NAMALWA (cell line): ENCODE results near the gene HOXD8.
A peak's percentile ranks its signal among the peaks of the same experiment; 100 is the strongest.

Experiments
- DNase-seq: peaks from one replicate; pipeline ENCODE4 v3.0.0-alpha.2; 2015; ENCODE audit warnings: low spot score

HOXD8 gene

DNA sequence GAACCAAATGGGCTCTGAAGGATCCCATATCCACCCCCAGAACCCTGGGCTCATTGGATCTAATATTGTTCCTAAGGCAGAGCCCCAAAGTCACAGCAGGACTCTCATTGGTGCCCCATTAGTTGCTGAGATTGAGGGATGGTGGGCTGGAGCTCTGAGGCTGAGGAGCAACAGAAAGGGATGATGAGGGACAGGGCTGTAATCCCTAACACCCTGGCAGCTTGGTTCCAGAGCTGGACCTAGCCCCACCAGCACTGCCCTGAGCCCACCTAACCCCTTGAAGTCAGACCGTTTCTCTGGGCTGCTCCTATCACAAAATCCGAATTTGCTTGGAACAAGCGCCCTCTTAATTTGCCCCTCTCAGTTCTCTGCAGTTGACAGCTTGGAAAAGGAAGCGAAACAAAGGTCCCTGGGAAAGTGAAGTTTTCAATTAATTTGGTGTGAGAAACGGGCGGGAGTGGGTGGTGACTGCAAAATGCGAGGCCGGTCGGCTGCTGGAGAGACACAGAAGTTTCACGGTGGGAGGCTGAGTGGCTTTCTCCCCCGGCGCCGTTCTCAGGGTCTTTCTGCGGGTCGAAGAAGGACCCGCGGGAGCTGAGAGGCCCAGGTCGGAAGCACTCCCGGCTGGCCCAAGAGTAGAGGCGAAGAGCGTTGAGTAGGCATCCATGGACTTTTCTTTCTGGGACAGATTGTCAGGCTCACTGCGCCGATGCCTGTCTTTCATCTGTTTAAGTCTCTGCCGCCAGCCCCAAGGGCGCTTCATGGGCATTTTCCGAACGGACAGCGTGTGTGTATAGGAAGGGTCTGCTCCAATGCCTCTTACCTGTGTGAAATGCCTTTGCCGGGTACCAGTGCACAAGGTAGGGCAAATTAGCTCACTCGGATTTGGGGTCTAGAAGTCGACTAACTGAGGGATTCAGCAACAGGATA, 37.9 kb upstream of the HOXD8 start:
- DNase-seq, result no peak

DNA sequence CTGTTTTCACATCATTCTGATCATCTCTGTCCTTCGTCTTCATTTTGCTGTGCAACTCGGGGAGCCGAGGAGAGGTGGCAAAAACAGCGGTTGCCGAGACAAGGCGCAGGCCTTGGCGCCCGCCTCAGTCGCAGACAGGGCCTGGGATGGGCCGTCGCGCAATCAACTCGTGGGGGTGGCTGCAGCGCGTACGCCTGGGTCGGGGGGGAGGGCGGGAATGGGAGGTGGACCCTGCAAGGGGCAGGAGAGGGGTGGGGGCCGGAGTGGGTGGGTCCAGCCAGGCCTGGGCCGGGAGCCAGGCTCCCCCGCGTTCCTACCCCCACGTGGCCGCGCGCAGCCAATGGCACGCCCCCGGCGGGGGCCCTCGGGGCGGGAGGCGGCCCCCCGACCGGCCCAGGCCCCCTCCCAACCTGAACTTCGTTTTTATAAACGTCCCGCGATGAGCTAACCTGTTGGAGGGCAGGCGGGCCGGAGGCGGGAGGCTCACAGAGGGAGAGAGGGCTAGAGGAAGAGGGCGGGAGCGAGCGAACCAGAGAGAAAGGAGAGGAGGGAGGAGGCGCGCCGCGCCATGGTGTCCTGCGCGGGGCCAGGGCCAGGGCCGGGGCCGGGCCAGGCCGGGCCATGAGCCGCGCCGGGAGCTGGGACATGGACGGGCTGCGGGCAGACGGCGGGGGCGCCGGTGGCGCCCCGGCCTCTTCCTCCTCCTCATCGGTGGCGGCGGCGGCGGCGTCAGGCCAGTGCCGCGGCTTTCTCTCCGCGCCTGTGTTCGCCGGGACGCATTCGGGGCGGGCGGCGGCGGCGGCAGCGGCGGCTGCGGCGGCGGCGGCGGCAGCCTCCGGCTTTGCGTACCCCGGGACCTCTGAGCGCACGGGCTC, 37.0 kb upstream of the HOXD8 start, which contains the start of gene HOXD13:
HOXD13 (plus strand) TSS at position 452 of the 875 bp plus-strand sequence; CDS start at position 622, 170 bp downstream.
- no peak for DNase-seq

DNA sequence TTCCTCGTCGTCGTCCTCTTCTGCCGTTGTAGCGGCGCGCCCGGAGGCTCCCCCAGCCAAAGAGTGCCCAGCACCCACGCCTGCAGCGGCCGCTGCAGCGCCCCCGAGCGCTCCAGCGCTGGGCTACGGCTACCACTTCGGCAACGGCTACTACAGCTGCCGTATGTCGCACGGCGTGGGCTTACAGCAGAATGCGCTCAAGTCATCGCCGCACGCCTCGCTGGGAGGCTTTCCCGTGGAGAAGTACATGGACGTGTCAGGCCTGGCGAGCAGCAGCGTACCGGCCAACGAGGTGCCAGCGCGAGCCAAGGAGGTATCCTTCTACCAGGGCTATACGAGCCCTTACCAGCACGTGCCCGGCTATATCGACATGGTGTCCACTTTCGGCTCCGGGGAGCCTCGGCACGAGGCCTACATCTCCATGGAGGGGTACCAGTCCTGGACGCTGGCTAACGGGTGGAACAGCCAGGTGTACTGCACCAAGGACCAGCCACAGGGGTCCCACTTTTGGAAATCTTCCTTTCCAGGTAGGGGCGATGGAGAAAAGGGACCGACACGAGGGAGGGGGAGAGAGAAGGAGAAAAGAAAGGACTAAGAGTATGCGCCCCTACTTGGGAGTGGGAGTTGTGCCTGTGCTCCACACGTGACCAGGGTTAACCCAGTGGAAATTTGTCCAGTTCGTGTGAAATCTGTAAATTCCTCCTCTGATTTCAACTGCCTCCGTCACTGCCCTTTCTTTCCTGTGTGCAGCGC, 36.2 kb upstream of the HOXD8 start:
- DNase-seq, result no peak

DNA sequence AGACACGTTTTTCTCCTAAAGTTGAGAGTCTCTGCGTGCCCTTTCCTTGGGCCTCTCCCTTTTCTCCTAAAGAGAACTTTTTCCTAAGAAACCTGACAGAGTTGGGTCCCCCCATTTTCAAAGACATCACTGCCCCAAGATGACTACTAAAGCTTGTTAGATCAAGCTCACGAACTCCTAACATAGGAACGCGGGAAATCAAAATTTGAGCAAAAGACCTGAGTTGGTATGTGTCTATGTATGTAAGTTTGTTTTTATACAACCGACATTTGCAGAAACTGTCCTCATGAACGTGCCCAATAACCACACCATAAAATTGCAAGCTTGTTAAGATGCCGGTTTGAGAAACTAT, 35.6 kb upstream of the HOXD8 start:
- DNase-seq, result no peak

DNA sequence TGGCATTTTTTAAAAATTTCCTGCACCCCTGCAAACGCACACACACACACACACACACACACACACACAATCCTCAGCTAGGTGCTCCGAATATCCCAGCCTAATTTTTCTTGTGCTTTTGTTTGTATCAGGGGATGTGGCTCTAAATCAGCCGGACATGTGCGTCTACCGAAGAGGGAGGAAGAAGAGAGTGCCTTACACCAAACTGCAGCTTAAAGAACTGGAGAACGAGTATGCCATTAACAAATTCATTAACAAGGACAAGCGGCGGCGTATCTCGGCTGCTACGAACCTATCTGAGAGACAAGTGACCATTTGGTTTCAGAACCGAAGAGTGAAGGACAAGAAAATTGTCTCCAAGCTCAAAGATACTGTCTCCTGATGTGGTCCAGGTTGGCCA, 35.2 kb upstream of the HOXD8 start:
- DNase-seq, result no peak

DNA sequence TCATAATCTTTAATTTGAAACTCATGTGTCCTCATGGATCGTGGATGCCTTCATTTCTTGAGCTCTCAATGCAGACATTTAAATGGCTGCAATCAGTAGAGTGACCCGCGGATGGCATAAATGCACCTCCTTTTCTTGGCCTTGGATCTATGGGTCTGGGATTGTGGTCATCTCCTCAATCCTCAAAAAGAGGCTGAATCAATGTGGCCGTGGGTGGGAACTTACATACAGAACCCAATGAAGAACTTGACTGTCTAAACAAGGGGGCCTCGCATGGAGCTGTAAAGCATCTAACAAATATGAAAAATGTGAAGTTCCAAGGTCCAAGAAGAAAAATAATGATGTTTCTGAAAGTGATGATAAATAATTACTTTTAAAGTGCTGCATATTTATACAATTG, 34.1 kb upstream of the HOXD8 start:
- DNase-seq, result no peak

DNA sequence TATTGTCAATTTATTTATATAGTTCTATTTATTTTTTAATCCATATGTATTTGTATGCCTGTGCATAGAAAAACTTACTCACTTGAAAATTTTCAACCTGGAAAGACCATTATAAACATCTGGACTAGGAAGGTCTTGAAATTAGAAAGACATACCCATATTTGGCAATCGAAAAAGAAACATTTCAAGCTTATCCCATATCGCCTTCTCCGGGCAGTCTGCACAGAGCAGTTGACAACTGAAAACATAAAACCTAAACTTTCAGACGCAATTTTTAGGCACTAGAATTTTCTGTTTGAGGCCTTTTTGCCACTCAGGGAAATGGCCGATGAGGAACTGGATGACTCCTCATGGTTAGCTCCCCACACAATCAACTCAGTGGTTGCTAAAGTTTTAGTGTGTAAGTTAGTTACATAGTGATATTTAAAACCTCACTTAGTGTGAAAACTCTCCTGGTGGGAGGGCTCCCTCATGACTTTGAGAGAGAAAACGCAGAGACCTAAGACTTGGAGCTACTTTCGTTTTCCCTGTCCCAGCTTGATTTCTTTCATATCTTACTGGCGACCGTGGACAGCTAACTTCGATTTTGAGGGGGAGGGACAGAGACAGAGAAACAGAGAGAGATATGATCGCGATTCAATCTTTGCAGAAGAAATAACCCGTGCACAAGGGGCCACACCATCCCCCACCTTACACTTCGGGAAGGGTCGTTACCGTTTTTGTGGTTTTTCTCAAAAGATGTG, 33.1 kb upstream of the HOXD8 start:
- DNase-seq, result no peak

DNA sequence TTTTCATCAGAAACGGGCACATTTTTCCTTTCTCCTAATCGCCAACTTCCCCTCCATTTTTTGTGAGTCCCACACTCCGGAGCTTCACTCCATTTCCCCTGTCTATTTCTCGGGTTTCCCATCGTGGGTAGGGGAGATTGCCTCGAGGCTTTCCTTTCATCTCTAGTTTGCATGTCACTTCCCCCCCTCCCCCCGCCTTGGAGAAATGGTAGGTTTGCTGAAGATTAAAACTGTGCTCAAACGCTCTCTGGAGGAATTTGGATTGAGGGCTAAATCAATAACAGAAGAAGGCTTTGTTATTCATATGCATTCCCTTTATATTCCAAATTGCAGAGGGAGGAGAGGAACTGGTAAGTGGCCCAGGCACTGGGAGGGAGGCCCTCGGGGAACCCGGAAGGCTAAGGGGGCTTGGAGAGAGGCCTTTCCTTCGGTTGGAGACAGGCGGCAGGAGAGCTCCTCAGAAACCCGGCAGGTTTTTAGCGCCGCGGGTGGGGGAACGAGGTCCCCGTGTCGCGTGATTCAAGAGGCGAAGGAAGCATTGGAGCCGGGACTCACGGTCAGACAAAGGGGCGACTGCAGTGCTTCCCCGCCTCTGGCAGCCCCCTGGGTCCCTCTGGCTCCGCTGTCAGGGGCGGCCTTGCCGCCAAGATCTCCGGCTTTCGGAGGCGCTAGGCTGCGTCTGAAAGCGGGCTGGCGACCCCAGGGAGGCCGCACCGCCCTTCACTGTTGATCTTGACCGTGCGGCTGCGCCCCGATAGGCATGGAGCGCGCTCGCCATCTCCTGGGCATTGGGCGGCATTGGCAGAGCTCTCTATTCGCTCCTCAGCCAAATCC, 32.3 kb upstream of the HOXD8 start:
- peak; percentile 67 for DNase-seq

DNA sequence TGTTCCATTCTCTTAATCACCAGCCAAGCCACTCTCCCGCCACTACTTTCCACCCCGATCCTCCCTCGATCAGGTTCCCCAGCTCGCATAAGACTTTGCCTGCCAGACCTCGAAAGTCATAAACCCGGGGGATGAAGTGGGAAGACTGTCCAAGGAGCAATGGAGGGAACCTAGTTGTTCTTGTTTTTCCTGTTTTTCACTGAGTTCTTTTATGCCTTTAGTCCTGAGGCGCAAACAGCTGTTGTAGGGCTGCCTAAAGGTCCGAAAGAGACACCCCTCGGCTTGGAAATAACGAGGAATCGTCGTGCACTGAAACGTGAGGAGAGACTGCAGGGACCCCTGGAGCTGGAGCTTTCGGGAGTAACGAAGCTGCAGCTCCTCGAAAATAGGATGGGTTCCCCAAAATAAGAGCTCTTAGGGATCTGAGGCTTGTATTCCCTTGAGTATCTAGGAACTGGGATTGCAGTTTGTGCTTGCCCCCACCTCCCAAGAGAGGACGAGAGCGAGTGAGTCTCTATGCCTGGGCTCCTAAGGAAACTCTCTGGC, 31.6 kb upstream of the HOXD8 start:
- no peak for DNase-seq

DNA sequence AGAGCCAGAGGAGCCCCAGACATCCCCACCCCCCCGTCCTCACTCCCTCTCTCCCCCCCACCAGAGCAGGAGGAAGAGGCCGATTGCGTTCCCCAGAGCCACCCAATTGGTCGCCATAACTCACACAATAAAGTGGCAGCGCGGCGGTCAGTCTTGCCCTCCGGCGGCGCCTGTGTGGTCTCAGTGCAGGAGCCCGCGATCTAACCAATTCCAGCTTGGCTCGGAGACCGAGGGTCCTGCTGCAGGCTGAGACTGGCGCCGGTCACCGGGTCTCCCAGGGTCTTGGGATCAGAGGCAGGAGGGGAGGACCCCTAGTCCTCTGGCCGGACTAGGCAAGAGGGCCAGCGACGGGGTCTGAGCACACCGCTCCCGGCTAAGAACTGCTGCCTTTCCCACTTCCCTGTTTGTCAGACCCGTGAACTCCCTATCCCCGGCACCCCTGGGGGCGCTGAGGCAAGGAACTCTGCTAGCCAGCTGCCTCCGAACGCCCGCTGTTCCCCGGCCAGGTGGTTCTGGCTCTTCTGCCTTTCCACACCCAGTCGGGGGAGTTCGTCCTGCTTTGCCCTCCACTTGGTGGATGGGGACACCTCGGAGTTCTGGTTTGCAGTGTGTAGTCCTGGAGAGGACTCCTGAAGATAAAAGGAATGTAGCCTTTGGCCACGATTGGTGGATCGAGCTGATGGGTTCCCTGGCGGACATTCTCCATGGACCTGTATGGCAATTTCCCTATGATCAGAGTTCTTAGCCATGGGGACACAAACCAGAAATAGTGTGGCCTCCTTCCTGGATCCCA, 30.9 kb upstream of the HOXD8 start:
- no peak for DNase-seq

DNA sequence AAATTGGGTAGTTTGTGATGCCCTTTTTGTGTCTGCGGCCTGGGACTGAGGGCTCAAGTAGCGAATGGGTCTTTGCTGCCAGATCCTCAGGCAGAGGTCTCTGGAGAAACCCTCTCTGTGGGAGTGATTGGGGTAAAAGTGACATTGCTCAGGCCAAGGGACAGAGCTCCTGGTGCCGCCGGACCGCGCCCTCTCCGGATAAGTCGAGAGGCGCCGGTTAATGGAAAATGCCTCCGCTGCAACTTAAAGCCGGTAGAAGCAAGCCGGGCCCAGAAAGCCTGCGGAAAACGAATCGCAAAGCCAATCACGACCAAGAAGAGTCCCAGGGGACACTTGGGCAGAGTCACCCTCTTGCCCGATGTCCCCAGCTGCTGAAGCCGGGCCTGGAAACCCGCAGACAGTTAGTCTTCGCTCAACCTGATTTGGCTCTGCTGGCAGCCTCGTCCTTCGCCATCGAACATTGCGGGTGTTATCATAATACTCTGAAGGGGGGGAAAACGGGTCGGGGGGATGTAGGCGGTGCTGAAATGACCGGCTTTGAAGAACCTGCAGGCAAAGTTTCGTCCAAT, 30.3 kb upstream of the HOXD8 start:
- no peak for DNase-seq

DNA sequence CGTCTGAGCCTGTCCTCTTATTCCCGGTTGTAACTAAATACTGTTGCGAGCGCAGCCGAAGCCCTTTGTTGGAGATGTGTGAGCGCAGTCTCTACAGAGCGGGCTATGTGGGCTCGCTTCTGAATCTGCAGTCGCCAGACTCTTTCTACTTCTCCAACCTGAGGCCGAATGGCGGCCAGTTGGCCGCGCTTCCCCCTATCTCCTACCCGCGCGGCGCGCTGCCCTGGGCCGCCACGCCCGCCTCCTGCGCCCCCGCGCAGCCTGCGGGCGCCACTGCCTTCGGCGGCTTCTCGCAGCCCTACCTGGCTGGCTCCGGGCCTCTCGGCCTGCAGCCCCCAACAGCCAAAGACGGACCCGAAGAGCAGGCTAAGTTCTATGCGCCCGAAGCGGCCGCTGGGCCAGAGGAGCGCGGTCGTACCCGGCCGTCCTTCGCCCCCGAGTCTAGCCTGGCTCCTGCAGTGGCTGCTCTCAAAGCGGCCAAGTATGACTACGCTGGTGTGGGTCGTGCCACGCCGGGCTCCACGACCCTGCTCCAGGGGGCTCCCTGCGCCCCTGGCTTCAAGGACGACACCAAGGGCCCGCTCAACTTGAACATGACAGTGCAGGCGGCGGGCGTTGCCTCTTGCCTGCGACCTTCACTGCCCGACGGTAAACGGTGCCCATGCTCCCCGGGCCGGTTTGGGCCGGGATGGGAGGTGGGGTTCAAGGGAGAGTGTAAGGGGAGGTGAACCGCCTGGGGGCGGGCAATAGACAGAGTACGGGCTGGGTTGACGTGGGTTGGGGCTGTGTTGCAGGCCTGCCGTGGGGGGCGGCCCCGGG, 29.6 kb upstream of the HOXD8 start, which contains the start of gene HOXD12:
HOXD12 (plus strand) TSS at position 68 of the 819 bp plus-strand sequence; CDS start at position 75, 7 bp downstream.
- DNase-seq, result no peak

DNA sequence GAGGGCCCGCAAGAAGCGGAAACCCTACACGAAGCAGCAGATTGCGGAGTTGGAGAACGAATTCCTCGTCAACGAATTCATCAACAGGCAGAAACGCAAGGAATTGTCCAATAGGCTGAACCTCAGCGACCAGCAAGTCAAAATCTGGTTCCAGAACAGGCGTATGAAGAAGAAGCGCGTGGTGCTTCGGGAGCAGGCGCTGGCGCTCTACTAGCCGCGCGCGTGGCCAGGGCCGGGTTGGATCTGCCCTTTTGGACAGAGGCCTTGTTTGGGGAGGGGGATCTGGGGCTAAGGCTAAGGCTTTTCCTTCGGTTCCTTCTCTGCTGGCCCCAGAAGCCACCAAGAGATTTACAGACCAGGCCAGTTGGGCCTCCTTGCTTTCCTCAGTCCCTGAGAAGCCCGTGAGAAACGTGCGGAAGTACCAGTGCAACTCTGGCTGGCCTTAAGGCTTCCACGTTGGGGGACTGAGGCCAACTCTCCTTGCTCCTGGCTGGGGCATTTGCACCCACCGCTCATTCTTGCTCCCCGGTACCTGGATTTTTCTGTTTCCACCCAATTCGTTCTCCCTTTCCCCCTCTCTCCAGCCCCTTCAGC, 28.9 kb upstream of the HOXD8 start:
- DNase-seq, result no peak

DNA sequence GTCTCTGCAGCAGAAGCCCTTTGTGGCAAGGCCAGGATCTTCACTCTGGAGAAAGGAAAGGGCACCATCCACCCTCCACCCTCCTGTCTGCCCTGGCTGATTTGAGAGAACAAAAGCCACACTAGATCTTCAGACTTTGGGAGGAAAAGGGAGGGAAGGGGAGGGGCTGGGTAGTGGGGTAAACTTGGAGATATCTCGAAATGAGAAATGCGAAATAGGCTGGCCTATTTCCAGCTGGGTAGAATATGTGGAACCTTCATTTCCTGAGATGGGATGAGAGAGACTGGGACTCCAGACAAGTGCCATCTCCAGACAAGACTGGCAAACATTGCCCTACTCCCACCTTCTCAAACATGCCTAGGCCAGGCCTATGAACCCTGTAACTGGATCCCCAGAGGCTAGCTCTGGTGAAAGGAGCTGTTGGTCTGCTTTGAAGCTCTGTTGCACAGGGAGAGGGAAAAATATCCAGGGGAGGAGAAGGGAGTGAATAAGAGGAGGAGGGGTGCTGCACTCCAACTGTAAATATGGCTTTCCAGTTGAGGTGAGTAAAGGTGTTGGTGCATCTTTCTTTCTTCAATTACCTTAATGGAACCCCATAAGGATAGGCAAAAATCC, 28.2 kb upstream of the HOXD8 start:
- DNase-seq, result no peak

DNA sequence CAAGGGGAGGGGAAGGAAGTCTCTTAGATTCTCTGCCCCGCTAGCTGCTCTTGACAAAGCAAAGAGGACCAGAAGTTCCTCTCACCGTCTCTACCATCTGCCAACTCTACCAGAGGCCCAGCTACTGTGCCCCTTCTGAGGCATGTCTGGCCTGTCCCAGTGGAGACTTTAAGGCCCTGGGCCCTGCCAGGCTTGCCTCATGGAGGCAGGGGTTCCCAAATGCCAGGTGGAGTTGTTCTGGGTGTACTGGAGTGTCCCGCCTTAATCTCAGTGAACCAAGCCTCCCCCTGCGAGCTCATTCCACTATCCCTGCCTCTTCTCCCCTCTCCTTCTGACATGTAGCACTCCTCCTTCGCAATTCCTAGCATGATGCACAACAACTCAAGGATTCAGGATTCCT, 27.7 kb upstream of the HOXD8 start:
- no peak for DNase-seq

DNA sequence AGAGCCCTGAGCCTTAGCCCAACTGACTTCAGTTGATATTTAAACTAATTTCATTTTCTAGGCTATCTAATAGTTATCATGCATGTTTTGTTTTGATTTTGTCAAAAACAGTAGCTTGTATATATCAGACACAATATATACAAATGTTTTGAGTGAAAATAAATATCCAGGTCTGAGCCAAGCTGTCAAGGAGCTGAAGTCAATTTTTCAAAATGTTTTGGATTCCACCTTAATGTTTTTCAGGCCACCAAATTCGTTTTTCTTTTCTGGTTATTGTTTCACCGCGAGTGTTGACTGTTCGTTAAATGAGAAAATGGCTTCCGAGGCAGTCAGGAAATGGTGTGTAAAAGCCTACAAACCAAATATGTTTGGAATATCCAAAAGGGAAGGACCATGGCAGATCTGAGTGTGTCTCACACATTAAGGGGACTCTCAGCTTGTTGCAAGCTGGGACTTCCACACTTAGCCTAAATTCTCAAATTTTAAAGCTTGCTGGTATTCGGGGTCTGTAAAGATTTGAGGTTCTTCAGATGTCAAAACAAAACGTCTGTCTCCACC, 27.1 kb upstream of the HOXD8 start:
- no peak for DNase-seq

DNA sequence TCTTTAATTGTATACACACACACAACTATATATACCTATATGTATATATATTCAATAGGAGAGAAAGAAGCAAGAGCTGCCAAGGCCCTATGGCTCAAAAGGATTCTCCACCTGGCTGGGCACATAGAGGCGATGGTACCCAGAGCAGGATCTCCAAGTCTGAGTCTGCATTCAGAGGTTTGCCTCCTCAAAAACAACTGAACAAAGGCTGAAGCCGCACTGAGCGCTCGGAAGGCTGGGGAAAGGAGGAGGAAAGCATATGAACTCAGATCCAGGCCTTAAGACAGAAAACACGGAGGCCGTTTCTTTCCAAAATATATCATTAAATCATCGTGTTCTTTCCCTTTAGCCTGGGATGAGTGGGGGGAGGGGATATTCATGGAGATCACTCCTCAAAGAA, 26.3 kb upstream of the HOXD8 start:
- DNase-seq, result no peak
